RWPE1 (cell line): ENCODE data around the gene GPC6.

Experiments
- CTCF ChIA-PET: fragments of 350-600 bp; sonication (Branson Sonifier 250); formaldehyde crosslinking; extraction: SDS; loops from one replicate; lab custom pipeline; 2021; lab: Yijun Ruan, JAX
- POLR2A ChIA-PET: fragments of 400-600 bp; formaldehyde crosslinking; extraction: SDS; loops from one replicate; lab custom pipeline; 2020; ENCODE audit warnings: antibody characterized with exemption; ENCODE audit not compliant: low non-redundant PET; lab: Yijun Ruan, JAX
- DNase-seq: peaks from one replicate; pipeline ENCODE4 v3.0.0; 2012; ENCODE audit warnings: low spot score
- H3K27ac ChIP-seq: fragments of 450-650 bp; 2 replicates; pipeline ENCODE4 v1.5.1; 2017
- TF ChIP-seq, protein P1 (sequence below): fragments of 450-650 bp; conservative IDR thresholded peaks from 2 replicates; pipeline ENCODE4 v1.5.1; 2017; ENCODE audit warnings: low read depth, mild to moderate bottlenecking

The GPC6 gene

GRCh38 chr13:93525087-93525486 is 298.5 kb downstream of the GPC6 start:
- no peak for DNase-seq
- POLR2A ChIA-PET: no interaction called here
- no peak overlapping the region for H3K27ac ChIP-seq
- TF ChIP-seq, protein P1, sequence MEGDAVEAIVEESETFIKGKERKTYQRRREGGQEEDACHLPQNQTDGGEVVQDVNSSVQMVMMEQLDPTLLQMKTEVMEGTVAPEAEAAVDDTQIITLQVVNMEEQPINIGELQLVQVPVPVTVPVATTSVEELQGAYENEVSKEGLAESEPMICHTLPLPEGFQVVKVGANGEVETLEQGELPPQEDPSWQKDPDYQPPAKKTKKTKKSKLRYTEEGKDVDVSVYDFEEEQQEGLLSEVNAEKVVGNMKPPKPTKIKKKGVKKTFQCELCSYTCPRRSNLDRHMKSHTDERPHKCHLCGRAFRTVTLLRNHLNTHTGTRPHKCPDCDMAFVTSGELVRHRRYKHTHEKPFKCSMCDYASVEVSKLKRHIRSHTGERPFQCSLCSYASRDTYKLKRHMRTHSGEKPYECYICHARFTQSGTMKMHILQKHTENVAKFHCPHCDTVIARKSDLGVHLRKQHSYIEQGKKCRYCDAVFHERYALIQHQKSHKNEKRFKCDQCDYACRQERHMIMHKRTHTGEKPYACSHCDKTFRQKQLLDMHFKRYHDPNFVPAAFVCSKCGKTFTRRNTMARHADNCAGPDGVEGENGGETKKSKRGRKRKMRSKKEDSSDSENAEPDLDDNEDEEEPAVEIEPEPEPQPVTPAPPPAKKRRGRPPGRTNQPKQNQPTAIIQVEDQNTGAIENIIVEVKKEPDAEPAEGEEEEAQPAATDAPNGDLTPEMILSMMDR: no peak
- CTCF ChIA-PET: no interaction called here

- no peak overlapping the region for H3K27ac ChIP-seq
- ChIA-PET POLR2A (no interaction called here), CTCF (no interaction called here)
- no peak for DNase-seq
- TF ChIP-seq, protein P1: no peak
Observed at GRCh38 chr13:93527748-93528297, 301.2 kb downstream of the GPC6 start.

- H3K27ac ChIP-seq: no peak overlapping the region
- POLR2A ChIA-PET: no interaction called here
- no peak for DNase-seq
- CTCF ChIA-PET: no interaction called here
- TF ChIP-seq, protein P1: no peak
Observed at GRCh38 chr13:93529961-93530360, 303.4 kb downstream of the GPC6 start.

DNA sequence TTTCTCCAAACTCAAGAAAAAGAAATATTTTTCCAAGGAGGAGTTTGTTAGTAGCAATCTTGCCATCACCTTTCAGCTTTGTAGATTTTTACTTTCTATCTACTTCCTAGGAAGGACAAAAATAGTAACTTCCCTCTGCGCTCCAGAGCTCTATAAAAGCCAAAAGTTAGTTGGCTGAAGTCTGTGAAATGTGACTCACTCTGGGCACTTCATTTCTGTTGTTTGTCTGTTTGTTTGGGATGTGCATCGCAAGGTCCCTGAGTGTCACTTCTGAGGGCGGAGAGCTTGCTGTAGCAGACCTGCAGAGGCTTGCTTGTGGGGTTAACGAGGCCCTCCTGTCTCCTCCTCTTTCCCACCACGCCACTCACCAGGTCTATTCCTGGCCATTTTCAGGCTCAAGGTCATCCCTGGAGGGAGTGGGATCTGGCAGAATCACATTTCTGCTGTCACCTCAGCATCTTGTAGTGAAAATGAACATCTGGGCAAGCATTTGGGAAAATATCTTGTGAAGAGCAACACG is 307.6 kb downstream of the GPC6 start:
- ChIA-PET CTCF (no interaction called here), POLR2A (no interaction called here)
- TF ChIP-seq, protein P1: no peak
- H3K27ac ChIP-seq: no peak overlapping the region
- no peak for DNase-seq

DNA sequence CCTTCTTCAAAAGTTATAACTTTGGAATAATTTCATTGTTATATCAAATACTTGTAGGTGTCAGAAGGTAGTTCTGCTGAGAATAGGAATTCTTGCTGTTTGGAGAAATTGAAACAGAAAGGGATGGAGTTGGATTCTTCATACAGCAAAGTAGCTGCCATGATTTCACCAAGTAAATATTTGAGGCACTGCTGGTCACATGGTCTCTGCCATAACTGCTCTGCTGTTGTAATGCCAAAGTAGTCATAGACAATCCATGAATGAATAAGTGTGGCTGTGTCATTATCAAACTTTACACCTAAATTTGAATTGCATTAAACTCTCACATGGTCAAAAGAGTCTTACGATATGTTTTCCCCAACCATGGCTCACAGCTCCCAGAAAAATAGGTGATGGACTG is 308.6 kb downstream of the GPC6 start:
- no peak overlapping the region for H3K27ac ChIP-seq
- CTCF ChIA-PET: no interaction called here
- POLR2A ChIA-PET: no interaction called here
- TF ChIP-seq, protein P1: no peak
- DNase-seq: no peak

DNA sequence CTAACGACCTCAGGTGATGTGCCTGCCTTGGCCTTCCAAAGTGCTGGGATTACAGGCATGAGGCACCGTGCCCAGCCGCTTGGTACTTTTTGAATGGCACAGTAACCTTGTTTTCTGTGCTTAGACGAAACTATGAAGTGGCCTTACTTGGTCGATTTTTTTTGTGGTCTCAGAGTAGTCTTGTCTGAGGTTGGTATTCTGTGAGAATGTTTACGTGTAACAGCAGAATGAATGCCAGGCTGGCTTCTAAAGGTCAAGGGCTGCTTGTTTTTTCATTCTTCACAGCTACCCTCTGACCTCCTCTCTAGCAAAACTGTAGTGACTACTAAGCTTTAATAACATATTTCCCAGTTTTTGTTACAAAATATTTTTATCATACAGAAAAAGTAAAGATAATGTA is 313.3 kb downstream of the GPC6 start:
- CTCF ChIA-PET: no interaction called here
- H3K27ac ChIP-seq: no peak overlapping the region
- TF ChIP-seq, protein P1: no peak
- no peak for DNase-seq
- POLR2A ChIA-PET: no interaction called here

DNA sequence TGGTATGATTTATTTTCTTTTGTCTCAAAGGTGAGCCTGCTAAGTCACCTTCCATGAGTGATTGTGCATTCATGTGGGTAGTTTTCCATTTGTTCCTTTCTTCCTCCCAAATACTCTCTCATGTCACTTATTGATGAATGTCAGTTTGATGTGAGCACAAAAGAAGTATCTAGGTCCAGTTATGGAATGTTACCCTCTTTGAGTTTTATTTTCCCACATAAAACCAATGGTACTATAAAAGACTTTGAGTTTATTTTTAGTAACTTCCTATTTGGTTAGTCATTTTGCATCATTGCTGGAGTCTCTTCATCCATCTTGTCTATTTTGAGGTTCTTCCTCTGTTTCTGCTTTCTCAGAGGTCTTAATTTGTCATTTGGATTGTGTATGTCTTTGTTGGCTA is 321.3 kb downstream of the GPC6 start:
- CTCF ChIA-PET: no interaction called here
- TF ChIP-seq, protein P1: no peak
- POLR2A ChIA-PET: no interaction called here
- H3K27ac ChIP-seq: no peak overlapping the region
- no peak for DNase-seq
